GM13976 (cell line): Measurements from ENCODE around the gene COQ10A.

ENCODE experiments used
- DNase-seq: peaks from one replicate; pipeline ENCODE4 v3.0.0; 2012; ENCODE audit warnings: low spot score
- in situ Hi-C: fragments of 300-500 bp; cut with MboI; formaldehyde crosslinking; loops from one replicate; pipeline ENCODE4 v1.12.0; 2022; ENCODE audit warnings: low sequenced_read_pairs, mixed read lengths, inconsistent platforms; ENCODE audit not compliant: unreplicated experiment
- TF ChIP-seq, protein P1 (sequence below): IDR thresholded peaks from 2 replicates; pipeline ENCODE4 v1.5.1; 2012; ENCODE audit warnings: borderline replicate concordance, mild to moderate bottlenecking; ENCODE audit not compliant: insufficient read depth; ENCODE audit errors: extremely low read depth, missing control alignments, control extremely low read depth

COQ10A gene

DNA sequence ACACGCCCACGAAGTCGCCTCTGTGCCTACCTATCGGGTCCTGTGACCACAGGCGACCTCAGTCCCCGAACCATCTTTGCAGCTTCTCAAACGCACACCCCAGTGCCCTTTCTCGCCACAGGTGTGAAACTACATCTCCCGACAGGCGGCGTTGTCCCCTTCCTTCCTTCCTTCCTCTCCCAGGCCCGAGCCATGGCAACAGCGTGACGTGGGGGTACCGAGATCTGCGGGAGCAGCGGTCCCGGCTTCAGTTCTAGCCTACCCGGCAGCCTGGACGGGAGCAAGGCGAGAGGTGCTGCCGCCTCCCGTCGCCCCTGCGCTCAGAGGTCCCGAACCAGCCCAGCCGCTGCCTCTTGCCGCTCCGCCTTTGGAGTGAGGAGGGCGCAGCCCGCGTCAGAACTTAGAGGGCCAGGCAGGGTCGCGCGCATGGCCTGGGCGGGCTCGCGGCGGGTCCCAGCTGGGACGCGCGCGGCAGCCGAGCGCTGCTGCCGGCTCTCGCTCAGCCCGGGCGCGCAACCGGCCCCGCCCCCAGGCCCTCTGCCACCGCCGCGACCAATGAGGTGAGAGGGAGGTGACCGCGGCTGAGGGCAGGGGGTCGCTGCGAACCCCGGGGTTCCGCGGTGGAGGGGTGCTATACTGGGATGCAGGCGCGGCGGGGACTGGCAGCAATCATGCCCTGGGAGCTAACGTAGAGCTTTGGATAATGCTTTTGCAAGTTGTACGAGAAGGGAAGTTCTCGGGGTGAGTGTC lies at the start of gene COQ10A:
Gene COQ10A, plus strand, starts transcription at position 250 of the 750 bp plus-strand sequence. Its CDS starts 177 bp downstream, at position 427.
- TF ChIP-seq, protein P1, sequence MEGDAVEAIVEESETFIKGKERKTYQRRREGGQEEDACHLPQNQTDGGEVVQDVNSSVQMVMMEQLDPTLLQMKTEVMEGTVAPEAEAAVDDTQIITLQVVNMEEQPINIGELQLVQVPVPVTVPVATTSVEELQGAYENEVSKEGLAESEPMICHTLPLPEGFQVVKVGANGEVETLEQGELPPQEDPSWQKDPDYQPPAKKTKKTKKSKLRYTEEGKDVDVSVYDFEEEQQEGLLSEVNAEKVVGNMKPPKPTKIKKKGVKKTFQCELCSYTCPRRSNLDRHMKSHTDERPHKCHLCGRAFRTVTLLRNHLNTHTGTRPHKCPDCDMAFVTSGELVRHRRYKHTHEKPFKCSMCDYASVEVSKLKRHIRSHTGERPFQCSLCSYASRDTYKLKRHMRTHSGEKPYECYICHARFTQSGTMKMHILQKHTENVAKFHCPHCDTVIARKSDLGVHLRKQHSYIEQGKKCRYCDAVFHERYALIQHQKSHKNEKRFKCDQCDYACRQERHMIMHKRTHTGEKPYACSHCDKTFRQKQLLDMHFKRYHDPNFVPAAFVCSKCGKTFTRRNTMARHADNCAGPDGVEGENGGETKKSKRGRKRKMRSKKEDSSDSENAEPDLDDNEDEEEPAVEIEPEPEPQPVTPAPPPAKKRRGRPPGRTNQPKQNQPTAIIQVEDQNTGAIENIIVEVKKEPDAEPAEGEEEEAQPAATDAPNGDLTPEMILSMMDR, result peak; percentile 31
- in situ Hi-C loops, result no loop called here
- DNase-seq, result peak; percentile 96

DNA sequence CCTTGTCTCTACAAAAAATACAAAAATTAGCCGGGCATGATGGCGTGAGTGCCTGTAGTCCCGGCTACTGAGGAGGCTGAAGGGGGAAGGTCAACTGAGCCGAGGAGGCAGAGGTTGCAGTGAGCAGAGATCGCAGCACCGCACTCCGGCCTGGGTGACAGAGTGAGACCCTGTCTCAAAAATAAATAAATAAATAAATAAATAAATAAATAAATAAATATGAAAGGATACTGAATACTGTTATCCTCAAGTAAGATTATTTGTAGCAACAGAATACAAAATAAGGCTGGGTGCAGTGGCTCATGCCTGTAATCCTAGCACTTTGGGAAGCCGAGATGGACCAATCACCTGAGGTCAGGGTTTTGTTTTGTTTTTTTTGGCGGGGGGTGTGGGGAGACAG lies 46.9 kb upstream of the COQ10A start:
- TF ChIP-seq, protein P1, result no peak

DNA sequence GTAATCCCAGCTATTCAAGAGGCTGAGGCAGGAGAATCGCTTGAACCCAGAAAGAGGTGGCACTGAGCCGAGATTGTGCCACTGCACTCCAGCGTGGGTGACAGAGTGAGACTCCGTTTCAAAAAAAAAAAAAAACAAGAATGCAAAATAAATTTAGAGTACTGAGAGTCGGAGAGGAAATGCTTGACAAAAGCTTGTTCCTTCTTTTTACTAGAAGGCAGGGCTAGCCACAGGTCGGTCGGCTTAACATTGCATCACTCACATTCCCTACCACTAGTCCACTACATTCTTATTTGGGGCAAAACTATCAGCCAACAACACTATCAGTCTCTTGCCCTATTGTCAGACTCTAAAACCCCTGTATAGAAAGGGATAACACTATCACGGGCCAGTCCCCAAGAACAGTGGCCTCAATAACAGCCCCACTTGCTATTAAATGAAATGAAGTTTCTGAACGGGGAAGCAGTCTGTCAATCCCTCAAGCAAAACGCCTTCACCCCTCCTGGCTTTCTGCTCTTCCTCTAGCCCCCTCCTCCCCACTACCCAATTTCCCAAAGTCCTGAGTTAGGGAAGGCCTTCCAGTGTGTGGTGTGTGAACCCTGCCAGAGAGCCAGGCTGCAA lies 46.0 kb upstream of the COQ10A start:
- TF ChIP-seq, protein P1, result no peak
- peak; percentile 40 for DNase-seq
- in situ Hi-C loops, result loop anchor here (25.0 kb wide), 1 partner anchor 242 kb away; the partner anchor contains the start of genes MIP and SPRYD4

More for the DNA sequence above, 46.9 kb upstream of the COQ10A start:
- DNase-seq, result no peak
- in situ Hi-C loops, result loop anchor here (25.0 kb wide), 1 partner anchor 242 kb away; the partner anchor contains the start of genes MIP and SPRYD4

DNA sequence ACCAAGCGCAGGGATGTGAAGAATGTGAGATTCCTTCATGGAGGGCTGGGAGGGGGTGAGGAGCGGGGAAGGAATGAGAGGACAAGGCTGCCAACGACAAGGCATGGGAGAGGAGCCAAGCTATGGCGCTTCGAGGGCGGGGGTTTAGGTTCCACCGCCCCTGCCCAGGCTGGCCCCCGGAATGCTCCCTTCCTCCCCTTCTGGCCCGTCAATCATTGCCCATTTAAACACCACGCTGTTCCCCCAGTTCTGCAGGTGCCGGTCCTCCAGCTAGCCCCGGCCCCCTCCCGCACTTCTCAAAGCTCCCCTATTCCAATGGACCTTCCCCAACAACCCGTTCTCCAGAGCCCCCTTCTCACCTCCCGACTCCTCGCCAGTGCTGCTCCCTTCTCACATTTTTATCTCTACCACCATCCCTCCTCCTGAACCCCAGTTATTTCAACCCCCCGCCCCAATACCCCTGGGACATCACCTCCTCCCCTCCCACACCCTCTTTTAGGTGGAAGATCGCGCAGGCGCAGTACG lies 45.4 kb upstream of the COQ10A start:
- no peak for DNase-seq
- in situ Hi-C loops, result loop anchor here (25.0 kb wide), 1 partner anchor 241 kb away; the partner anchor contains the start of genes MIP and SPRYD4
- TF ChIP-seq, protein P1, result no peak

DNA sequence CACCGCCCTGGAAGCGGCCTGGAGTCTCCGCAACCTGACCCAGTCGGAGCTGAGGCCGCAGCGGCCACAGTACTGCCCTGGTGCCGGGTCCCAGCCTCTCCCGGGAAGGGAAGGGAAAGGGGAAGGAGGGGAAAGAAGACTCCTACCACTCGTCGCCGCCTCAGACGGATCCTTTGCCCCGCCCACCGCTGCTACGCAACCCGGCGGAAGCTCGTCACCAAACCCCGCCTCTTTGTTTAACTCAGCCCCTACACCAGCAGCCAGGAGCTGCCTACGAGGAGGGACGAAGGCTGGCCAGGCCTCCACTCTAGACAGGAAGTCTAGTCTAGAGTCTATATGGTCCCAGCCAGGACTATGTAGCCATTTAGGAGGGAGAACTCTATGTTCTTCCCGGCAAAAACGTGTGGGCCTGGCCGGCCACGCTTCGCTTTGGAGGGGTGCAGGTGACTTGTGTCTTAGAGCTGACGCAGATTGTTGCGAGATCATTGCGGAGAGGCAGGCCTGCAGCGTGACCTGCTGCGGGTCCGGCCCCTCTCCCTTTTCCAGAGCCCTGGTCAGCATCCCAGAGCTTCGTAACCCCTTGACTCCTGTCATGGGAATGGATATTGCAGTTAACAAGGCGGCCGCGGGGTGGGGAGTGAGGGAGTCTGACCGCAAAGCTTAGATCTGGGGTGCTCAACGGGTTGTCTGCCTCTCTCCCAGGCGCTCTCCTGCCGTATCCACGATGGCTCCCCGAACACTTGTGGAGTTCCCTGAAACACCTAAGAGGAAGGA lies 44.8 kb upstream of the COQ10A start, which contains the start of gene RNF41:
Gene RNF41, minus strand, starts transcription at position 166 of the 774 bp plus-strand sequence. CDS start 7,875 bp downstream, outside the sequence.
- TF ChIP-seq, protein P1, result no peak
- in situ Hi-C loops, result loop anchor here (25.0 kb wide), 1 partner anchor 240 kb away; the partner anchor contains the start of genes MIP and SPRYD4
- peak; percentile 98 for DNase-seq

DNA sequence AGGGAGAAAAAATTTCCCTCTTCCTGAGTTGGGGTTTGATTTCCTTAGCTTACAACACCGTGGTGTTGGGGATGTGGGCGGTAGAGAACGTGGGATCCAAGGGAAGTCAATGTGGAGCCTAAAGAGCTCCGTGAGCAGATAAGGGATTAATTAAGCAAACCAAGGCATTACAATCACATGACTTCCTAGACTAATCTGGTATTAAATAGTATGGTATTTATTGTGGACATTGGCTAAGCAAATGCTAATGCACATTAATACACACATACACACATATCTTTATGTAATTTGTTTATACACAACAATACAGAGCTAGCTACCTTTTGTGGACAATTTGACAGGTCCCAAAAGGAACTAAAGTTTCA lies 44.2 kb upstream of the COQ10A start:
- in situ Hi-C loops, result loop anchor here (25.0 kb wide), 1 partner anchor 240 kb away; the partner anchor contains the start of genes MIP and SPRYD4
- DNase-seq, result no peak
- TF ChIP-seq, protein P1, result no peak
